ENCODE results near the gene ULK4.
"Not testable (repeated sequence)": the region's sequence is repeated elsewhere in the genome, so short reads cannot be mapped to it uniquely, and the experiment has no call there.

The ULK4 gene

DNA sequence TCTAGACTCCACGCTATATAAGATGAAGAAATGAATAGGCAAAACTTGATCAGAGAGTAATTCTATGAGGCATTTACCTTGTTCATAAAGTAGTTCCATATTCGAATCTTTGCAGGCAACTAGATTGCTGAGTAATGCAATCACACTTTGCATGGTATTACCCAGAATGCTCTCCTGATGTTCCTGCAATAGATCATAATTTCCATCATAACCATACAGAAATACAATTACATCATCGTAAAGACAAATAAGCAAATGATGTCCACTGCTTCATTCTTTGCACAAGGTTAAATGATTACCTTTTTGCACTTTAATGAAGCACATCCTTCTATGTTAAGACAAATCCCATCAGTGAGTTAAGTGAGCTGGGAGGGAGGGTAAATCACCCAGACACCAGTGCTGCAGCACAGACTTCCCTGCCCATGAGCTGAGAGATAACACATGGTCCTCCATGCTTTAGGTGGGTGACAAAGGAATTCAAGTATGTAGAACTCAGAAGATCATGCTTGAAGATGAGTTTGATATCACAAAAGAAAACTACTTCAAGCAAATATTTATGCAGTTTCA is 395.9 kb downstream of the ULK4 start:
- no peak for DNase-seq

DNA sequence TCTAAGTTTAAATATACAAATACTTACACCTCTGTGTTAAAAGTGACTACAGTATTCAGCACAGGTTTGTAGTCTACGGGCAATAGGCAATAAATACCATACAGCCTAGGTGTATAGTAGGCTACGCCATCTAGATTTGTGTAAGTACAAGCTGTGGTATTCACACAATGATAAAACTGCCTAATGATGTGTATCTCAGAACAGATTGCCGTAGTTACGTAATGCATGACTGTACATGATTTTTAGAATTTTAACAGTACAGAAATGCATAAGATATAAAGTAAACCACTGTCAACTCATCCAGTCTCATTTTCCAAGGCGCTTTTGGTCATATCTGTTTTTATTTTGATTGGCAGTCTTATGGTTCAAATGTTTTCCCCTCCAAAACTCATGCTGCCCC is 396.9 kb downstream of the ULK4 start:
- DNase-seq, result no peak

DNA sequence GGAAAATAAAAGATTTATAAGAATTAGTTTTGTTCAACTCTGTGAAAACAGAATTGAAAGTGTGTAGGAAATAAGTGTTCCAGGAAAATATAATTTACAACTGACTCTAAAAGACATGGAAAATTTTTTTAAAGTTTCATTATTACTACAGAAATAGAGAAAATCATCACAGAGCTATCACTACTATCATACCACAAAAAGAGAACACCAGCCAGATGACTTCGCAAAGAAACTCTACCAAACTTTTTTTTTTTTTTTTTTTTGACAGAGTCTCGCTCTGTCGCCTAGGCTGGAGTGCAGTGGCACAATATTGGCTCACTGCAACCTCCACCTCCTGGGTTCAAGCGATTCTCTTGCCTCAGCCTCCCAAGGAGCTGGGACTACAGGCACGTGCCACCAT is 405.7 kb downstream of the ULK4 start:
- DNase-seq, result not testable (repeated sequence)

DNA sequence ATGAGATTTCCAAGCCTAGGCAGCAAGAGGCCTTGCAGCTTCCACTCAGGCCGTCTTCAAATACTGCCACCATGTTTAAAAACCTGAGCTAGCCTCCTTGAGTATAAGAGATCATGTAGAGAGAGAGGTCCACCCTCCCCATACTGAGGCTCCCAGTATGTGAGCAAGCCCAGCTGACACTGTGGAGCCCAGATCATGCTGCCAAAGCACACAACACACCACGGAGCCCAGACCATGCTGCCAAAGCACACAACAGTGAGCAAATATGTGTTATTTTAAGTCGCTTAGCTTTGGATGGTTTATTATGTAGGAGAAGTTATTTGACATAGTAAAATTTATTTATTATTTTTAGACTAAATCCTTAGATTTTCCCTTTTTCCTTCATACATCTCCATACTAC is 428.9 kb downstream of the ULK4 start:
- DNase-seq, result no peak

DNA sequence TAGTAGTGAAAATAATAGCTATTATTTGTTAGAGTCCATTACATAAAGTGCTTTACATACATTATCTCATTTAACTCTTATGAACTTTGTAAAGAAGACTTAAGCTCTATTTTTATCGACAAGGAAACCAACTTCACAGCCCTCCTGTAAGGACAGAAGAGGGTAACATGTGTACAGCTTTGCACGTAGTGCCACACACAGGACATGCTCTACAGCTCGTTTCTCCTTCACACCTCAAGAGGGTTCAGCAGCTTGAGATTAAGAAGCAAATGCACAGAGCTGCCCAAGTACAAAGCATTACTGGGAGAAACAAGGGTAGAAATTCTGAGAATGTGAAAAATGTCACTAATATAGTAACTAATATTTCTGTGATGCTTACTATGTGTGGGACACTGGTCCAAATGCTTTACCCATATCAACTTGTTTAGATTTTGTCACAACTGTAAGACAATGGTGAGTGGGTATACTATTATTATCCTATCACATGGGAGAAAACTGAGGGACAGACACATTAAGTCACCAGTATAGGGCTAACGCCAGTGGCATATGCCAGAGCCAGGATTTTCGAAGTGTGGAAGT is 434.8 kb downstream of the ULK4 start:
- DNase-seq, result no peak

DNA sequence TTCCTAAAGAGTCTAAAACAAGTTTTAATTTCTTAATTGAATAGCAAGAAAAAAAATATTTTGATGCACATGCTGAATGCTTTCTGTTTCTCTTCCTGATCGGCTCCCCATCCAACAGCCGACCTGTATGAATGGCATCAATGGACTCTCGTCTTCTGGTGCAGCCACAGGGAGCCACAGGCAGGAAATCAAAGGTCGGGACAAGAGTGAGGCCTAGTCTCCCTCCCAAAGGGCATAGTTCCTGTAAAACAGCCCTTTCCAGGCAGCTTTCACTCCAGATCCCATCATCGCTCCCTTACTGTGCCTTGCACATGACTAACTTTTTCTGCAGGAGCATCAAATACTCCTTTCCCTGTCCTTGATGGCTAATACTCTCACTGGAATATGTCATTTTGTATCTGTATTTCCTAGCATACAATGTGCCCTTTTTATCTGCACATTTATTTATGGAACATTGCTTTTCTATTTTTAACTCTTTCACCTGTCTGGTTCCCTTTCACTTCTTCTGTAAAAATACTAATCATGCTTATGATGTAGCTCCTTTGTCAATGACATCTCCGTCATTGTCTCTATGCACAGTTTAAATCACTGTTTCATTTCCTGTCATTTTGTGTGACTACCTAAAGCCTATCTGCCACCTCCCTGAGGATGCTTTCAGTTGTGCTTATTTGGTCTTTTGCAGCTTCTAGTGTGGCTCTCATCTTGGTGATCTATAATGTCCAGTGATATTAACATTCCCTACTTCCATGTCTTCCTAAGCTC is 436.4 kb downstream of the ULK4 start:
- no peak for DNase-seq

DNA sequence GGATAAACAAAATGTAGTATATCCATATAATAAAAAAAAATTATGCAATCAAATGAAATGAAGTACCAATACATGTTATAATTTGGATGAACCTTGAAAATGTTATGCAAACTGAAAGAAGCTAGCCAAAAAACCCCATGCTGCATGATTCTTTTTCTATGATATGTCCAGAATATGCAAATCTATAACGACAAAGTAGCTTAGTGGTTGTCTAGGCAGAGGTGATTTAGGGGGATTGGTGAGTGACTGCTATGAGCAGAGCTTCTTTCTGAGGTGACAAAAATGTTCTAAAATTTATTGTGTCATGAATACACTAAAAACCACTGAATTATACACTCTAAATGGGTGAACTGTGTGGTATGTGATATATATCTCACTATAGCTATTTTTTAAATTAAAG is 438.0 kb downstream of the ULK4 start:
- no peak for DNase-seq

DNA sequence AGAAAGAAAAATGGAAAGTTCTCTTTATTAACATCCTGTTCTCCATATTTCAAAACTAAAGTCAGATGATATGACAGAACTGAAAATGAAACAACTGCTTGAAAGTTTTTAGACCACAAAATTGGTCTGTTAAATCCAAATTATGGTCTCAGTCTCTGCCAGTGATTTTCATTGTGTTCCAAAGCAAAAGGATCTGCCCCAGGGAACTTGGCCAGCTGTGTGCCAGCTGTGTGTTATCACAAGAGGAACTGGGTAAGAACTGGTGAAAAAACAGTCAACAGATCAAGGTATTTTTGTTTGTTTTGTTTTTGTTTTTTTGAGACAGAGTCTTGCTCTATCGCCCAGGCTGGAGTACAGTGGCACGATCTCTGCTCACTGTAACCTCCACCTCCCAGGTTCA is 439.3 kb downstream of the ULK4 start:
- DNase-seq, result peak; percentile 68

DNA sequence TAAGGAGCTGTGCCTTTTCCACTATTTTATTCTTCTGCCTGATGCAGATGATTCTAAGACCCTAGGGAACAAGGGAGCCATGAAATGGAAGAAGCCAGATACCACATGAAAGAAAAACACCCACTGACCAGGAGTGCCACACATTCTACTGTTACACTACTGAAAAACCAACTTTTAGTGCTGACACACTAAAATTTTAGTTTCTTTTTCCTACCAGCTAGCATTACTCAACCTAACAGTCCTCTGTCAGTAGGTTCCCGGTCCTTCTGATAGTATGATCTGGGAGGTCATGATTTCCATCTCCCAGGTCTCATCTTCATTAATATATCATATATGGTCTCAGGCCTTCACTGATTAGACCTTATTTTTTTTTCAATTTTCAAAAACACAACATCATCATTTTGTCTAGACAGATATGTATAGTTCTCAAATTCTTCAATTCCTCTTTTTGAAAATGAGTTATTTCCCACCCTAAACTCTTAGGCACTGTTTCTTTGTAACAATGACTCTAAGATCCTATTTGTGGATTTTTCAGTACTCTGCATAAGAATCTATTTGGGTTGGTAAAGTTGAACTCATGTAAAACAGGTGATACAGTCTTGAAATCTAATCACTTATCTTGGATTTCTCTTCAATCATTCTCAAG is 440.8 kb downstream of the ULK4 start:
- peak; percentile 60 for DNase-seq

DNA sequence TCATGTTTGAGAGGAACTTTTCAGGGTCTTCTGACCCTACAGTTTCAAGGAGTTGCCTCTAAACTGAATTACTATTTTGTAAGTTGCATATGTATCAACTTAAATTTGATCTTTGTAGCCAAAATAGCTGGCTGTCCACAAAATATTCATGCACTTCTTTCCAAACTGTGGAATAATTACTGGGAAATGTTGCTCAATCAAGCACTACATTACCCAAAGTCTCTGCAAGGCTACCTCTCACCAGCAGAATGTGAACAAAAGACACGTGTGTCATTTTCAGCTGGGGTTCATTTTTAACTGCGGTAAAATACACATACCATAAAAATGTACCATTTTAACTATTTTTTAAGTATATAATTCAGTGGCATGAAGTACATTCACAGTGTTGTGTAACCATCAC is 442.2 kb downstream of the ULK4 start:
- no peak for DNase-seq

DNA sequence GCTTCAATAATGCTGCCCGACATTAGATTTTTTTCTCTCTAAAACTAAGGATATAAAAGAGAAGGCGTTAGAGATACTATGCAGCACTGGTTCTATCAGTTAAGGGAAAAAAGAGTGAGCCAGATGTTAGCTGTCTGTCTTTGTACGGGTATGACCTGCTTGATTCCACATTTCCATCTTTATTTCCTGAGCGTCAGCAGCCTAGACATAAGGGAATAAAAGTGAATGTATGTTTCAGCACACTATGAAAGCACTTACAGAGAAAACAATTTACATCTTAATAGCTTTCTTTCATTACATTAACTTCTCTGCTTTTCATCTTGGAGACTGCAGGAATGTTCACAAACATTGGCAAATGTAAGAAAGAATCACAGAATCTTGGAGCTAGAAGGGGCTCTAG is 443.3 kb downstream of the ULK4 start:
- no peak for DNase-seq

DNA sequence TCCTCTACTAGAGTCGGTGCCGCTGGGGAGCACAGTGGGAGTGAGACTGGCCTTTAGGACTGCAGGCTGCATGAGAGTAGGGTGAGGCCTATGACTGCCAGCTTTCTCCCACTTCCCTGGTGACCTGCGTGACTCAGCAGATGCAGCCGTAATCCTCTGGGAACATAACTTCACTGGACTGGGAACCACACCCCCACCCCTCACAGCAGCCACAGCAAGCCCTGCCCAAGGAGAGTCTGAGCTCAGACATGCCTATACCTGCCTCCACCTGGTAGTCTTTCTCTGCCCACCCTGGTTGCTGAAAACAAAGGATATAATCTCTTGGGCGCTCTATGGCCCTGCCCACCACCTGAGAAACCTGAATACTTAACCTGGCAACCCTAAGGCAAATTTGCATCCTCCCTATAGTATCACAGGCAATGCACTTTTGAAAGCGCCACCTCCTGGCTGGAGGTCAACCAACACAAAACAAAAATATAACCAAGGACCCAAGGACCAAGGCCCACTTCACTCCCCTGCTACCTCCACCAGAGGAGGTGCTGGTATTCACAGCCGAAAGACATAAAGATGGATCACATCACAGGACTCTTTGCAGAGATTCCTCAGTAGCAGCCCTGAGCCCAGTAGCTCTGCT is 453.7 kb downstream of the ULK4 start:
- no peak for DNase-seq

DNA sequence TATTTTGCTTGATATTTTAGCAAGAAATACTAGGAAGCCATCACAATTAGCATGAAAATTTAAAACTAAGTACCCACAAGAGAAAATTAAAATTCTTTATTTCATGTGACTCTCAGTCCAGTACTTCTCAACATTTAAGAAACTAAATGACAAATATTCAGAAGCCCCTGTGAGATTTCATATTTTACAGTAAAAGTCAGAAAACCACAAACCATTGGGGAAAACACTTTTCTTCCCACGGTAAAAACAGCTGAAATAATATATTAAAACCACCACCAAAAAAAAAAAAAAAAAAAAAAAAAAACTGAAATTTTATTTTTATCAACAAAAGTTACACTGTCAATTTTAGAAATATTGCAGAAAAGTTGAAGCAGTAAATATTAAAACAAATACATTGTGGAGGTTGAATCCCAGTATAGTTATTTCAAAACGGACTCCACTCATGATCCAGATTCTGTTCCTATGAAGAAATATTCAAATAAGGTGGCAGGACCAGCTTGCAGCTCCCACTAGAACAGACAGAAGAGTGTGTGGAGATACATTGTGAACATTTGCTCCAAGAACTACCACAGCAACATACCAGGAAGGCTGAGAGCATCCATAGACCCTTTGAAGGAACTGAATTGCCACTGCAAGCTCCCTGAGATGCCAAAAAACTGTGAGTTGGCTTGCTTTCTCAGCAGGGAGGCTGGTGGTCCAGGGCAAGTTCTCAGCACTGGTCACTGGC is 454.4 kb downstream of the ULK4 start:
- DNase-seq, result no peak

DNA sequence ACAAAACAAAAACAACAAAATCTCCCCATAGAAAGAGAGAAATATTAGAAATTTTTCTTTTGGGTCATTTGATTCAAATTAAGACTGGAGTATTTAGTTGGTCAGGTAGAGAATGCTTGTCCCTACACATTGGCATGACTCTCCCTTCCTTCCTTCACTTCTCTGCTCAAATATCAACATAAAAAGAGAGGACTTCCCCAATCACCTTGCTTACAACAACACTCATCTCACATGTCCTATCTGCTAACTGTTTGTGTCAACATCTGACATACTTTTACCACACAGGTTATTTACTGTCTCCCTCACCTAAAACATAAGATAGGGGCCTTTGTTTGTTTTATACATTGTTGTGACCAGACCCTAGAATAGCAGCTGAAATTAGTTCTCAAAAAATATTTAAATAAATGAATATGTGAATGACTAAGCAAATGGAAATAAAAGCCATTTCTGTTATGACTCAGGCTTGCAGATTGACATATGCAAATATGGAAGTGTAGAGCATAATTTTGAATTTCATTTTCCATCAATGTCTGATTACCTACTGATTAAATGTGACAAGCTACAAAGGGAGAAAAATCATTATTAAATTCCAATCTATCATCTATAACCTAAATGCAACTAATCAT is 457.8 kb downstream of the ULK4 start:
- DNase-seq, result no peak

DNA sequence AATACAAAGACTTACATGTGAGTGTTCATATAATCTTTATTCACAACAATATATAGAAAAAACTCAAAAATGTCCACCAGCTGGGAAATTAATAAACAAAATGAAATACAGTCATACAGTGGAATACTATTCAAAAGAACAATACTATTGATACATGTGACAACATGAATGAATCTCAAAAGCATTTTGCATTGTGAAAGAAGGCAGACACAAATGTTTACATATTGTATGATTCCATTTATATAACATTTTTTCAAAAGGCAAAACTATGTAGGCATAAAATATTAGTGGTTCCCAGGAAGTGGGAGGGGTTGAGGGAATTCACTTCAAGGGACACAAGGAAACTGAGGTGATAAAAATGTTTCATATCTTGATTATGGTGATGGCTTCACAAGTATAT is 459.4 kb downstream of the ULK4 start:
- DNase-seq, result no peak

DNA sequence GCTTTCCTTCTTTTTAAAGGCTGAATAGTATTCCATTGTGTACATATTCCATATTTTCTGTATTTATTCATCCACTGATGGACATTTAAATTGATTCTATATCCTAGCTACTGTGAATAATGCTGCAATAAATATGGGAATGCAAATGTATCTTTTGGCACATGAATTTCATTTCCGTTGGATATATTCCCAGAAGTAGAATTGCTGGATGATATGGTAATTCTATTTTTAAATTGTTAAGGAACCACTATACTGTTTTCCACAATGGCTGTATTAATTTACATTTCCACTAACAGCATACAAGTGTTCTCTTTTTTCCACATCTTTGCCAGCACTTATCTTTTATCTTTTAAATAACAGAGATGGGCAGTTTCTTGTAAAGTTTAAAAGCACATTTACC is 459.9 kb downstream of the ULK4 start:
- no peak for DNase-seq

DNA sequence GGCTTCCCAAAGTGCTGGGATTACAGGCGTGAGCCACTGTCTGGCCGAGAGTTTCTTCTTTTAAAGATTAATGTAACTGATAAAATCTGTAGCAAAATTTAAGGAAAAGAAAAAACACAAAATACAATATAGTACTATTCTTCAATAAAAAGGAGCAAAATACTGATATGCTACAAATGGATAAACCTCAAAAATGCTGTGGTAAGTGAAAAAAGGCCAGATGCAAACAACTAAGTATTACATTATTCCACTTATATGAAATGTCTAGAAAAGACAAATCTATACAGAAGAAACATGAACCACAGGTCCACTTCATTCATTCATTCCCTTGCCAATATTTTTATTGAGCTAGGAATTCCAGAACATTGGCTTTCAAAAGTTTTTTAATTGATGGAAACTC is 463.1 kb downstream of the ULK4 start:
- DNase-seq, result no peak

DNA sequence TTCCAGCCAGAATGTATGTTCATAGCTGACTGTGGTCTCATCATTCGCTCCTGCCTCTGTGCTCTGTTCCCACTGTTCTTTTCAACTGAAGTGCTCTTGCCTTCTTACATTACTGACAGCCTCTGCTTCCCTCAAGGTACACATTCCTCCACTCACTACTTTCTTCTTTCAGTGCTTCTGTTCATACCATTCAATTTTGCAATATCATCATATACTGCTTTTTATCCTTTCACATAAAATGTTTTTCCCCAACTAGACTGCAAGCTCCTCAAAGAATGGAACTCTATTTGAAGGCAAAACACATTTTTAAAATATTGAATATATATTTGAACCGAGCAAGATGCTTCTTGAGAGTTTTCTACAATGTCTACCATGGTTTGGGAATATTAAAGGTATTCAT is 471.5 kb downstream of the ULK4 start:
- no peak for DNase-seq

DNA sequence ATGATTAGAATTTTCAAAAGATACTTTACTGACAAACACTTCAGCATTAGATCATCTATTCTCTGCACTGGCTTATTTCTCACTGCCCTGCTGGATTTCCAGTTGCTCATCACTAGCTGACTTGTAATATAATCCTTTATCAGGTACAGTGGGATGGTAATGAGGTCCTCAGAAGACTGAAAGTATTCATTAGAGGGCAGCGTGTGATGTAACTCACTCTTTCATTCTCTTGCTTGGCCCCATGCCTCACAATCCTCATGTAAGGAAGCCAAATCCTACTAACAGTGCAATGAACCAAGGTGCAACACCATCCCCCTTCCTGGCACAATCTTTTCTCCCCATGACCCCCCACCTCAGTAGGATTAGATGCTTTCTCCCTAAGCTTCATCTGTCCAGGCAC is 472.7 kb downstream of the ULK4 start:
- DNase-seq, result no peak

DNA sequence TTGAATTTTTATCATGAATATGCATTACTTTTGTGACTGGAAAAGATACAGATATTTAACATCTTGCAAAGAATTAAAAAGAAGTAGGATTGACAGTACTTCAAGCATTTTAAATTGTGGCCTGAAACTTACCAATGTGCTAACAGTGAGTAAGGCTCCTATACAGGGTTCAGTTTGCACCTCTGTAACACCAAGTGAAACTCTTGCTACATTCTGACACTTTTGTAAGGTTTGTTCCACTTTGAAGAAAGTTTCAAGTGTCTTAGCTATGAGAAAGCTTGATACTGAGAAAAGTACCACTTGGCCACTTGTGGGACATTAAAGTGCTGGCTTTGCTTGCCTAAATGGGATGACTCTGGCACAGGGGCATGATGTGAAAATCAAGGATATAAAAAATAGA is 473.4 kb downstream of the ULK4 start:
- no peak for DNase-seq

DNA sequence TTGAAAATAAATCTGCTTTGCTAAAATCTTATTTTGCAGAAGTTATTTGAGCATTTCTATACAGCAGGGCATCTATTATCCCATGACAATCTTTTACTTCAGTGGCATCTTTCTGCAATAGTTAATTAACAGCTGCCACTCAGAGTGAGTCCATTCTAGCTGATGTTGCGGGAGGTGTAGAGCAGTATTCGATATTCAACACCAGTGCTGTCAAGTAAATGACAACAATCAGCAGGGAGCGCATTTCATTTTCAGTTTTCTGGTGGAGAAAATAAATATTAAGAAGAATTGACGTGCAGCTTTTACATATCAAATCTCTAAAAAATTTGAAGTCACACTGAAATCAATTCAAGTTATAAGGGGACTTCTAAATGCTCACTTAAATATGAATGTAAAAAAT is 476.4 kb downstream of the ULK4 start:
- DNase-seq, result no peak

DNA sequence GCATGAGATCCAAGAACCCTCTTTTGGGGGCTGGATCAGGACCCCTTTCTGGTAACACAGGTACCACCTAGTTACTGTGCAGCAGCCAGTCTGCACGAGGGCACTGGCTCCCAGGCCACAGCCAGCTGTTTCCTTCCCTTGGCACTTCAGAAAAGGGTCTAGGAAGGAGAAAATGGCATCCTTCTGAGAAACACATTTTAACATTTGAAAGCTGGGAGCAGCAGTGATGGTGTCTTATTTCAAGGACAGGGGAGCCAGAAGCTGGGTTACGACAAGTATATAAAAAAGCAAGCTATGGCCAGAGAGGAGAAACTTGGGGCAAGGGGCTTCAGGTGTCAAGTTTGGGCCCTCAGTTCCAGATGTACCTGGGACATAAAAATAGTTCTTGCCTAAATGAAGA is 479.8 kb downstream of the ULK4 start:
- DNase-seq, result no peak

DNA sequence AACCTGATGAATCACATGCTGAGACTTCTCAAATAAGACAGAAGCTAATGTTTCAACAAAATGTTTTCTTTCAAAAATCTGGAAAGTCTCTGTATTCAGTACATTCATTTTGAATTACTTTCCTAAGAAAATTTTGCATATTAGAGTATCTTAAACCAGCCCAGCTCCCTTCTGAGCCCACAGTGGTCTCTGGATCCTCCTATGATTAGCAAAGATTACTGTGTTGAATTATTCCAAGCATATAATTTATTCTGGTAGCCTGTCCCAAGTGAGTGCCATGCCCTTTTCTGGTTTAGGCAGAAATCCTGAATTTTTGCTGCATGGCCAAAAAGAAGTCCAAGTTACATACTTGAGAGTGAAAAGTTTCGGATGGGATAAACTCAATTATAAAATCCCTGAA is 483.6 kb downstream of the ULK4 start:
- no peak for DNase-seq
